Measurements from ENCODE around the gene LGALS3. TPM values are rescaled to one million over a fixed set of nuclear protein-coding genes. Genes with fewer than 3 reads are reported as not detected.
A peak's percentile ranks its signal among the peaks of the same experiment; 100 is the strongest.

The LGALS3 gene
- total RNA-seq, 1 donor from 2014 or later: 202 TPM

- peak; percentile 97 for DNase-seq
These were observed 62.4 kb downstream of the LGALS3 start, which contains the start of gene DLGAP5 for GRCh38 chr14:55191203-55192053. TSS of gene DLGAP5 (minus strand) at chr14:55191585. CDS start at chr14:55189179, 2,406 bp downstream.

- no peak for DNase-seq
These were observed 63.1 kb downstream of the LGALS3 start for GRCh38 chr14:55192054-55192621.

GRCh38 chr14:55194656-55195355 is 65.8 kb downstream of the LGALS3 start:
- no peak for DNase-seq

Other genes starting within 250 kb of the LGALS3 start
- gene GCH1, start 226.4 kb upstream of the LGALS3 start, total RNA-seq: 10.4 and 13.4 TPM in 2 replicates
- 8.3 and 16.7 TPM in 2 replicates for gene WDHD1, start 102.2 kb upstream of the LGALS3 start, total RNA-seq
- gene SOCS4, start 102.0 kb upstream of the LGALS3 start, total RNA-seq: 21.4 and 25.5 TPM in 2 replicates
- 22.5 and 35.2 TPM in 2 replicates for gene MAPK1IP1L, start 77.6 kb upstream of the LGALS3 start, total RNA-seq
- 11.6 and 78.0 TPM in 2 replicates for gene DLGAP5, start 62.3 kb downstream of the LGALS3 start, total RNA-seq
- 25.2 and 25.7 TPM in 2 replicates for gene FBXO34, start 142.2 kb downstream of the LGALS3 start, total RNA-seq